GM12878 (cell line): Measurements from ENCODE around the gene IKZF1. TPM values are rescaled to one million over a fixed set of nuclear protein-coding genes. Genes with fewer than 3 reads are reported as not detected.

ENCODE experiments used
- ATAC-seq: fragments of 200-7000 bp; cut with Tn5 transposase; 3 replicates; pipeline ENCODE4 v1.9.1; 2020; ENCODE audit warnings: mild to moderate bottlenecking, moderate library complexity
- BruUV-seq: library from RNA; stranded (reverse); fragments of 400-500 nt; replicated peaks from 2 replicates; lab custom pipeline; 2021; lab: Mats Ljungman, UMichigan
- CTCF ChIA-PET: fragments of 300-600 bp; sonication (Branson Sonifier 250); formaldehyde crosslinking; extraction: SDS; loops from one replicate; lab custom pipeline; 2021; ENCODE audit warnings: inconsistent platforms; lab: Yijun Ruan, JAX
- POLR2A ChIA-PET: fragments of 350-600 bp; formaldehyde crosslinking; extraction: SDS; loops from one replicate; lab custom pipeline; 2021; ENCODE audit warnings: inconsistent platforms; lab: Charles Lee
- RAD21 ChIA-PET: fragments of 300-600 bp; sonication (Branson Sonifier 250); formaldehyde crosslinking; loops from one replicate; lab custom pipeline; 2023; ENCODE audit warnings: antibody characterized with exemption; ENCODE audit not compliant: unreplicated experiment; lab: Charles Lee
- SMC1A ChIA-PET: fragments of 300-600 bp; sonication (Branson Sonifier 250); formaldehyde crosslinking; loops from one replicate; lab custom pipeline; 2023; ENCODE audit not compliant: unreplicated experiment, uncharacterized antibody; lab: Charles Lee
- DNase-seq: peaks from one replicate; pipeline ENCODE4 v3.0.0-alpha.2; 2011; ENCODE audit warnings: low read depth, low spot score
- FAIRE-seq: peaks from 3 replicates; lab custom pipeline; 2011; peaks lifted over from hg19 to GRCh38; lab: Jason Lieb, UNC
- H2AFZ ChIP-seq: 2 replicates; pipeline ENCODE4 v1.6.0; 2011; ENCODE audit warnings: low read depth, low read length, control low read depth; ENCODE audit not compliant: control insufficient read depth
- H3K27ac ChIP-seq: 2 replicates; pipeline ENCODE4 v1.5.1; 2011; ENCODE audit warnings: control low read depth; ENCODE audit not compliant: control insufficient read depth, insufficient read depth
- H3K27me3 ChIP-seq, 2 experiments: replicated peaks in 1 of 2; 2 replicates each; pipeline versions ENCODE4 v1.6.0 to v1.6.1; 2011; ENCODE audit warnings: low read length in 1 of 2; ENCODE audit not compliant: control insufficient read depth in 2 of 2, insufficient read depth in 2 of 2
- H3K36me3 ChIP-seq, 2 experiments: 2 replicates each; pipeline ENCODE4 v1.5.1; 2011; ENCODE audit warnings: low read length in 1 of 2; ENCODE audit not compliant: control insufficient read depth in 2 of 2, insufficient read depth in 2 of 2
- H3K4me1 ChIP-seq: 2 replicates; pipeline ENCODE4 v1.6.1; 2011; ENCODE audit warnings: mild to moderate bottlenecking, low read length, moderate library complexity, mixed read lengths; ENCODE audit not compliant: control insufficient read depth, insufficient read depth
- H3K4me2 ChIP-seq: 2 replicates; pipeline ENCODE4 v1.6.0; 2011; ENCODE audit warnings: control low read depth; ENCODE audit not compliant: control insufficient read depth, insufficient read depth
- H3K4me3 ChIP-seq: fragments of 200-600 bp; sonication (generic); 2 replicates; pipeline ENCODE4 v1.5.1; 2016
- H3K79me2 ChIP-seq: 2 replicates; pipeline ENCODE4 v1.6.0; 2011; ENCODE audit warnings: low read length; ENCODE audit not compliant: control insufficient read depth, insufficient read depth
- H3K9ac ChIP-seq: 2 replicates; pipeline ENCODE4 v1.8.0; 2011; ENCODE audit warnings: low read length, control low read depth, mixed read lengths; ENCODE audit not compliant: control insufficient read depth, insufficient read depth
- H3K9me3 ChIP-seq: replicated peaks from 3 replicates; pipeline ENCODE4 v1.5.1; 2011; ENCODE audit warnings: mild to moderate bottlenecking, low read length; ENCODE audit not compliant: control insufficient read depth, insufficient read depth
- H4K20me1 ChIP-seq: 2 replicates; pipeline ENCODE4 v1.6.0; 2011; ENCODE audit not compliant: control insufficient read depth, insufficient read depth
- CBX3 ChIP-seq: fragments of 200-600 bp; sonication (generic); IDR thresholded peaks from 2 replicates; pipeline ENCODE4 v1.6.1; 2016; ENCODE audit warnings: low read depth, borderline replicate concordance
- CBX5 ChIP-seq: sonication (generic); IDR thresholded peaks from 2 replicates; pipeline ENCODE4 v1.6.1; 2016; ENCODE audit warnings: low read depth, moderate library complexity, mild to moderate bottlenecking, inconsistent platforms
- EED ChIP-seq: sonication (generic); IDR thresholded peaks from 2 replicates; pipeline ENCODE4 v1.6.1; 2016; ENCODE audit warnings: antibody characterized with exemption, low read depth
- GATAD2B ChIP-seq: fragments of 450-650 bp; conservative IDR thresholded peaks from 2 replicates; pipeline ENCODE4 v1.6.1; 2017; ENCODE audit warnings: low read depth, mild to moderate bottlenecking, moderate library complexity
- IKZF2 ChIP-seq, 2 experiments: fragments of 450-650 bp; IDR thresholded peaks; 2 replicates each; pipeline ENCODE4 v1.6.1; 2017; ENCODE audit warnings: mild to moderate bottlenecking in 2 of 2, moderate library complexity in 2 of 2
- MEF2B ChIP-seq: fragments of 450-650 bp; IDR thresholded peaks from 2 replicates; pipeline ENCODE4 v1.6.1; 2018; ENCODE audit warnings: mild to moderate bottlenecking, moderate library complexity; ENCODE audit not compliant: partially characterized antibody, poor library complexity, severe bottlenecking
- MTA2 ChIP-seq: fragments of 450-650 bp; IDR thresholded peaks from 2 replicates; pipeline ENCODE4 v1.6.1; 2016; ENCODE audit warnings: low read depth, mild to moderate bottlenecking, moderate library complexity
- NKRF ChIP-seq: fragments of 450-650 bp; conservative IDR thresholded peaks from 2 replicates; pipeline ENCODE4 v1.6.1; 2017; ENCODE audit warnings: mild to moderate bottlenecking, moderate library complexity
- PAX5 ChIP-seq: IDR thresholded peaks from 2 replicates; pipeline ENCODE4 v1.6.1; 2011; ENCODE audit warnings: low read depth, low read length, borderline replicate concordance
- PML ChIP-seq: IDR thresholded peaks from 2 replicates; pipeline ENCODE4 v1.6.1; 2012; ENCODE audit warnings: low read length, inconsistent platforms
- SKIL ChIP-seq: fragments of 450-650 bp; IDR thresholded peaks from 2 replicates; pipeline ENCODE4 v1.6.1; 2017; ENCODE audit warnings: mild to moderate bottlenecking, low read depth, inconsistent platforms; ENCODE audit not compliant: poor library complexity, severe bottlenecking
- SPI1 ChIP-seq: IDR thresholded peaks from 2 replicates; pipeline ENCODE4 v1.6.1; 2011; ENCODE audit warnings: low read depth, mild to moderate bottlenecking, low read length, moderate library complexity, borderline replicate concordance; ENCODE audit not compliant: insufficient read depth
- SUPT20H ChIP-seq: IDR thresholded peaks from 2 replicates; pipeline ENCODE4 v1.6.1; 2011; ENCODE audit warnings: low read depth, mild to moderate bottlenecking, low read length, moderate library complexity, borderline replicate concordance; ENCODE audit not compliant: control insufficient read depth
- YBX1 ChIP-seq: fragments of 450-650 bp; IDR thresholded peaks from 2 replicates; pipeline ENCODE4 v1.6.1; 2016; ENCODE audit warnings: antibody characterized with exemption
- ZNF207 ChIP-seq: fragments of 450-650 bp; IDR thresholded peaks from 2 replicates; pipeline ENCODE4 v1.6.1; 2014; ENCODE audit warnings: antibody characterized with exemption, mild to moderate bottlenecking, borderline replicate concordance
- ZNF274 ChIP-seq: IDR thresholded peaks from one replicate; pipeline ENCODE4 v1.8.0; 2011; ENCODE audit not compliant: insufficient read length, insufficient read depth
- WGBS: methylation state at CpG from one replicate; pipeline ENCODE4 v1.1.6; 2016; ENCODE audit warnings: low lambda C conversion rate; ENCODE audit not compliant: insufficient replicate concordance, insufficient coverage; ENCODE audit errors: missing lambda C conversion rate; 5-methylcytosine and 5-hydroxymethylcytosine counted together
- in situ Hi-C: fragments of 300-500 bp; cut with MboI; formaldehyde crosslinking; loops from 9 replicates; pipeline ENCODE4 v1.14.3; 2018; ENCODE audit warnings: mixed read lengths
- intact Hi-C: fragments of 100-400 bp; cut with micrococcal nuclease; formaldehyde crosslinking; loops from one replicate; pipeline ENCODE4 v1.14.2; 2022; ENCODE audit not compliant: unreplicated experiment
- polyA plus RNA-seq, 11 experiments: library from polyadenylated mRNA; depleted of rRNA in 4 of 11; unstranded in 6 of 11; stranded (reverse) in 5 of 11; fragments of >200 nt; fragmentation: Nextera tagmentation in 4 of 11; fragmentation: Illumina TruSeq in 1 of 11; extraction: Ambion mirVana in 4 of 11; extraction: Trizol in 1 of 11; gene quantifications; 1 replicate in 1 of 11; 2 replicates in 10 of 11; pipeline versions ENCODE4 v1.2.1 to v1.2.3, GENCODE V29; 2011 to 2016; ENCODE audit warnings: inconsistent platforms in 2 of 11, missing spikeins in 2 of 11, low read depth in 1 of 11
- total RNA-seq, 4 experiments: library from RNA; depleted of rRNA in 3 of 4; stranded (reverse); fragments of >200 nt in 3 of 4; fragmentation: Illumina TruSeq in 1 of 4; extraction: Trizol in 1 of 4; gene quantifications; 2 replicates each; pipeline versions ENCODE4 v1.2.1 to v1.2.3, GENCODE V29; 2013 to 2021

Gene IKZF1
- total and polyA plus RNA-seq, 10 of the 15 experiments (the other 5 are each of a cell fraction or from before 2014, with no cell fraction given) = 27.2 to 125 (median 71.6) TPM

GRCh38 chr7:50268990-50269389, 35.5 kb upstream of the IKZF1 start (continued):
- TF ChIP-seq SUPT20H = no peak
- TF ChIP-seq GATAD2B = no peak
- TF ChIP-seq YBX1 = no peak
- TF ChIP-seq CBX3 = no peak
- TF ChIP-seq MEF2B = peak; percentile 13
- TF ChIP-seq EED = peak; percentile 79
- TF ChIP-seq ZNF207 = no peak
- TF ChIP-seq SPI1 = peak; percentile 86
- TF ChIP-seq MTA2 = no peak
- no peak for TF ChIP-seq ZNF274
- no peak for TF ChIP-seq PML
- peak; percentile 82 to 85 for TF ChIP-seq IKZF2 (IDR thresholded peaks at IDR 0.05)

- H3K9me3 ChIP-seq = peaks cover 7% of the 10 kb centered on the region
- intact Hi-C loops = loop anchor here (1.0 to 2.0 kb wide), 3 partner anchors 36 to 140 kb away; no protein-coding TSS in a partner anchor
- no peaks in the 10 kb centered on the region for H3K79me2 ChIP-seq
- ChIA-PET RAD21 (interaction anchor here (1.0 to 15.0 kb wide), 9 partner anchors 12 to 148 kb away, joined by 3 to 293 read pairs (median 17); partner anchors contain the start of gene IKZF1), POLR2A (interaction anchor here (1.1 to 13.4 kb wide), 4 partner anchors 14 to 126 kb away, joined by 3 to 165 read pairs (median 57); partner anchors contain the start of gene IKZF1), SMC1A (interaction anchor here (1.1 to 18.0 kb wide), 9 partner anchors 14 to 124 kb away, joined by 3 to 356 read pairs (median 162); partner anchors contain the start of gene IKZF1), CTCF (interaction anchor here (1.0 to 15.9 kb wide), 11 partner anchors 11 to 147 kb away, joined by 3 to 250 read pairs (median 5); partner anchors contain the start of gene IKZF1)
- FAIRE-seq (peak; percentile 13), DNase-seq (peak; percentile 94), ATAC-seq (peak; percentile 43)
- no peaks in the 10 kb centered on the region for H3K27me3 ChIP-seq
- peak overlapping the region; percentile 13 for H3K27ac ChIP-seq
- WGBS = 7% methylated on average over 5 of the region's 5 CpGs
- H3K4me2 ChIP-seq = peak overlapping the region; percentile 7
- no peak overlapping the region; the same call in 1 of the 2 replicates for H3K9ac ChIP-seq
- H3K4me3 ChIP-seq = no peak overlapping the region
- H3K36me3 ChIP-seq = no peaks in the 10 kb centered on the region
- no peaks in the 10 kb centered on the region for H4K20me1 ChIP-seq
- BruUV-seq = no TSS peak
- H2AFZ ChIP-seq = peak overlapping the region; percentile 11; the same call in 1 of the 2 replicates
- in situ Hi-C loops = no loop called here
- H3K4me1 ChIP-seq = peaks cover 89% of the 10 kb centered on the region
- TF ChIP-seq NKRF = peak; percentile 68; the same call in 1 of the 2 replicates
- peak; percentile 88 for TF ChIP-seq SKIL
- TF ChIP-seq CBX5 = peak; percentile 94
- TF ChIP-seq PAX5 = peak; percentile 83
Observed at GRCh38 chr7:50270531-50271018, 33.9 kb upstream of the IKZF1 start.
